GM12878 (cell line): ENCODE data around the gene ETS1. TPM values are rescaled to one million over a fixed set of nuclear protein-coding genes. Genes with fewer than 3 reads are reported as not detected.

Experiments used
- ATAC-seq: fragments of 200-7000 bp; cut with Tn5 transposase; 3 replicates; pipeline ENCODE4 v1.9.1; 2020; ENCODE audit warnings: mild to moderate bottlenecking, moderate library complexity
- BruUV-seq: library from RNA; stranded (reverse); fragments of 400-500 nt; replicated peaks from 2 replicates; lab custom pipeline; 2021; lab: Mats Ljungman, UMichigan
- CTCF ChIA-PET: fragments of 300-600 bp; sonication (Branson Sonifier 250); formaldehyde crosslinking; extraction: SDS; loops from one replicate; lab custom pipeline; 2021; ENCODE audit warnings: inconsistent platforms; lab: Yijun Ruan, JAX
- POLR2A ChIA-PET: fragments of 350-600 bp; formaldehyde crosslinking; extraction: SDS; loops from one replicate; lab custom pipeline; 2021; ENCODE audit warnings: inconsistent platforms; lab: Charles Lee
- RAD21 ChIA-PET: fragments of 300-600 bp; sonication (Branson Sonifier 250); formaldehyde crosslinking; loops from one replicate; lab custom pipeline; 2023; ENCODE audit warnings: antibody characterized with exemption; ENCODE audit not compliant: unreplicated experiment; lab: Charles Lee
- SMC1A ChIA-PET: fragments of 300-600 bp; sonication (Branson Sonifier 250); formaldehyde crosslinking; loops from one replicate; lab custom pipeline; 2023; ENCODE audit not compliant: unreplicated experiment, uncharacterized antibody; lab: Charles Lee
- DNase-seq: peaks from one replicate; pipeline ENCODE4 v3.0.0-alpha.2; 2011; ENCODE audit warnings: low read depth, low spot score
- FAIRE-seq: peaks from 3 replicates; lab custom pipeline; 2011; peaks lifted over from hg19 to GRCh38; lab: Jason Lieb, UNC
- H2AFZ ChIP-seq: 2 replicates; pipeline ENCODE4 v1.6.0; 2011; ENCODE audit warnings: low read depth, low read length, control low read depth; ENCODE audit not compliant: control insufficient read depth
- H3K27ac ChIP-seq: 2 replicates; pipeline ENCODE4 v1.5.1; 2011; ENCODE audit warnings: control low read depth; ENCODE audit not compliant: control insufficient read depth, insufficient read depth
- H3K27me3 ChIP-seq, 2 experiments: replicated peaks in 1 of 2; 2 replicates each; pipeline versions ENCODE4 v1.6.0 to v1.6.1; 2011; ENCODE audit warnings: low read length in 1 of 2; ENCODE audit not compliant: control insufficient read depth in 2 of 2, insufficient read depth in 2 of 2
- H3K36me3 ChIP-seq, 2 experiments: 2 replicates each; pipeline ENCODE4 v1.5.1; 2011; ENCODE audit warnings: low read length in 1 of 2; ENCODE audit not compliant: control insufficient read depth in 2 of 2, insufficient read depth in 2 of 2
- H3K4me1 ChIP-seq: 2 replicates; pipeline ENCODE4 v1.6.1; 2011; ENCODE audit warnings: mild to moderate bottlenecking, low read length, moderate library complexity, mixed read lengths; ENCODE audit not compliant: control insufficient read depth, insufficient read depth
- H3K4me2 ChIP-seq: 2 replicates; pipeline ENCODE4 v1.6.0; 2011; ENCODE audit warnings: control low read depth; ENCODE audit not compliant: control insufficient read depth, insufficient read depth
- H3K4me3 ChIP-seq: fragments of 200-600 bp; sonication (generic); 2 replicates; pipeline ENCODE4 v1.5.1; 2016
- H3K79me2 ChIP-seq: 2 replicates; pipeline ENCODE4 v1.6.0; 2011; ENCODE audit warnings: low read length; ENCODE audit not compliant: control insufficient read depth, insufficient read depth
- H3K9ac ChIP-seq: 2 replicates; pipeline ENCODE4 v1.8.0; 2011; ENCODE audit warnings: low read length, control low read depth, mixed read lengths; ENCODE audit not compliant: control insufficient read depth, insufficient read depth
- H3K9me3 ChIP-seq: replicated peaks from 3 replicates; pipeline ENCODE4 v1.5.1; 2011; ENCODE audit warnings: mild to moderate bottlenecking, low read length; ENCODE audit not compliant: control insufficient read depth, insufficient read depth
- H4K20me1 ChIP-seq: 2 replicates; pipeline ENCODE4 v1.6.0; 2011; ENCODE audit not compliant: control insufficient read depth, insufficient read depth
- ATF7 ChIP-seq: fragments of 450-650 bp; IDR thresholded peaks from 2 replicates; pipeline ENCODE4 v1.6.1; 2016; ENCODE audit warnings: low read depth, mild to moderate bottlenecking
- CREM ChIP-seq: IDR thresholded peaks from 2 replicates; pipeline ENCODE4 v1.6.1; 2014; ENCODE audit warnings: antibody characterized with exemption, low read depth
- EP300 ChIP-seq, 2 experiments: fragments of 150-350 bp in 1 of 2; IDR thresholded peaks; 2 replicates each; pipeline ENCODE4 v1.6.1; 2011 to 2012; ENCODE audit warnings: low read depth in 2 of 2, low read length in 2 of 2, borderline replicate concordance in 1 of 2, improper control_type of control experiment in 1 of 2, inconsistent platforms in 1 of 2; ENCODE audit not compliant: control insufficient read depth in 1 of 2
- HDAC2 ChIP-seq: fragments of 200-600 bp; sonication (generic); IDR thresholded peaks from 2 replicates; pipeline ENCODE4 v1.6.1; 2017
- MEF2A ChIP-seq: IDR thresholded peaks from 2 replicates; pipeline ENCODE4 v1.6.1; 2011; ENCODE audit warnings: low read depth, mild to moderate bottlenecking, low read length, moderate library complexity; ENCODE audit not compliant: insufficient read depth
- POLR2A ChIP-seq: IDR thresholded peaks from 2 replicates; pipeline ENCODE4 v1.6.1; 2011; ENCODE audit warnings: low read depth, mild to moderate bottlenecking, low read length
- POU2F2 ChIP-seq: IDR thresholded peaks from 3 replicates; pipeline ENCODE4 v1.6.1; 2011; ENCODE audit warnings: low read depth, mild to moderate bottlenecking, low read length, borderline replicate concordance
- RUNX3 ChIP-seq: IDR thresholded peaks from 2 replicates; pipeline ENCODE4 v1.6.1; 2012; ENCODE audit warnings: low read length, inconsistent platforms
- SMC3 ChIP-seq: IDR thresholded peaks from 2 replicates; pipeline ENCODE4 v1.6.1; 2011; ENCODE audit warnings: low read length, improper control_type of control experiment, borderline replicate concordance
- SUZ12 ChIP-seq: fragments of 200-600 bp; sonication (generic); IDR thresholded peaks from one replicate; pipeline ENCODE4 v1.6.1; 2018; ENCODE audit warnings: antibody characterized with exemption, mild to moderate bottlenecking; ENCODE audit not compliant: unreplicated experiment
- TCF3 ChIP-seq: IDR thresholded peaks from 2 replicates; pipeline ENCODE4 v1.6.1; 2012; ENCODE audit warnings: low read depth, mild to moderate bottlenecking, low read length, borderline replicate concordance; ENCODE audit not compliant: insufficient read depth
- ZNF217 ChIP-seq: fragments of 450-650 bp; IDR thresholded peaks from 2 replicates; pipeline ENCODE4 v1.6.1; 2017; ENCODE audit warnings: antibody characterized with exemption, mild to moderate bottlenecking
- WGBS: methylation state at CpG from one replicate; pipeline ENCODE4 v1.1.6; 2016; ENCODE audit warnings: low lambda C conversion rate; ENCODE audit not compliant: insufficient replicate concordance, insufficient coverage; ENCODE audit errors: missing lambda C conversion rate; 5-methylcytosine and 5-hydroxymethylcytosine counted together
- in situ Hi-C: fragments of 300-500 bp; cut with MboI; formaldehyde crosslinking; loops from 9 replicates; pipeline ENCODE4 v1.14.3; 2018; ENCODE audit warnings: mixed read lengths
- intact Hi-C: fragments of 100-400 bp; cut with micrococcal nuclease; formaldehyde crosslinking; loops from one replicate; pipeline ENCODE4 v1.14.2; 2022; ENCODE audit not compliant: unreplicated experiment
- polyA plus RNA-seq, 11 experiments: library from polyadenylated mRNA; depleted of rRNA in 4 of 11; unstranded in 6 of 11; stranded (reverse) in 5 of 11; fragments of >200 nt; fragmentation: Nextera tagmentation in 4 of 11; fragmentation: Illumina TruSeq in 1 of 11; extraction: Ambion mirVana in 4 of 11; extraction: Trizol in 1 of 11; gene quantifications; 1 replicate in 1 of 11; 2 replicates in 10 of 11; pipeline versions ENCODE4 v1.2.1 to v1.2.3, GENCODE V29; 2011 to 2016; ENCODE audit warnings: inconsistent platforms in 2 of 11, missing spikeins in 2 of 11, low read depth in 1 of 11
- total RNA-seq, 4 experiments: library from RNA; depleted of rRNA in 3 of 4; stranded (reverse); fragments of >200 nt in 3 of 4; fragmentation: Illumina TruSeq in 1 of 4; extraction: Trizol in 1 of 4; gene quantifications; 2 replicates each; pipeline versions ENCODE4 v1.2.1 to v1.2.3, GENCODE V29; 2013 to 2021
- TF ChIP-seq, protein P1 (sequence below): IDR thresholded peaks from 2 replicates; pipeline ENCODE4 v1.6.1; 2011; ENCODE audit warnings: borderline replicate concordance, low read depth, mild to moderate bottlenecking, moderate library complexity, low read length; ENCODE audit not compliant: insufficient read depth, poor library complexity, severe bottlenecking
- TF ChIP-seq, protein P2 (sequence below): IDR thresholded peaks from 2 replicates; pipeline ENCODE4 v1.6.1; 2012; ENCODE audit warnings: improper control_type of control experiment, low read depth, low read length; ENCODE audit not compliant: insufficient replicate concordance

The ETS1 gene
- total and polyA plus RNA-seq, 10 of the 15 experiments (the other 5 are each of a cell fraction or from before 2014, with no cell fraction given): 12.5 to 112 (median 55.5) TPM

DNA sequence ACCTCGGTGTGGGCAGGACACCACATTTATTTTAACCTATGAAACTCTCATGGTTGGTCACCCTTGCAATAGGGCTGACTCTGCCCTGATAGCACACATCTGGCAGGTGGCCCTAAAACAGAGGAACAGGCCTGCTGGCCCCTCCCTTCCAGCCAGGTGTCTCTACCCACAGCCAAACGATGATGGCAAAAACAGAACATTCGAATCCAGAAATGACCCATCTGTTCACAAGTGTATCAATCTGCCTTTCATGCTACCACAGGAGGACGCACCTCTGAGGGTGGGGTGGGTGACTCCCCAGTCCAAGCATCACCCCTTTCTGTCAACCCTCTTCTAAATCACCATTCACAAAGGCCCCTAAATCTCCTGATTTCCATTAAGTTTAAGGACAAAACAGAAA is 118.1 kb downstream of the ETS1 start:
- intact Hi-C loops: loop anchor here (2.0 kb wide), 1 partner anchor 84 kb away; no protein-coding TSS in a partner anchor
- peaks cover 65% of the 10 kb centered on the region for H3K4me1 ChIP-seq
- CTCF ChIA-PET: interaction anchor here (0.9 to 2.5 kb wide), 8 partner anchors 9 to 179 kb away, joined by 3 to 14 read pairs (median 4); no protein-coding TSS in a partner anchor
- peak overlapping the region; percentile 72 for H3K4me2 ChIP-seq
- H3K4me3 ChIP-seq: peak overlapping the region; percentile 33; the same call in 1 of the 2 replicates
- in situ Hi-C loops: loop anchor here (25.0 kb wide), 1 partner anchor 182 kb away; no protein-coding TSS in a partner anchor
- no peaks in the 10 kb centered on the region for H3K27me3 ChIP-seq
- DNase-seq (peak; percentile 77), ATAC-seq (peak; percentile 54), FAIRE-seq (peak; percentile 57)
- H3K9me3 ChIP-seq: no peaks in the 10 kb centered on the region
- SMC1A ChIA-PET: interaction anchor here (1.0 to 10.6 kb wide), 19 partner anchors 9 to 179 kb away, joined by 3 to 154 read pairs (median 7); no protein-coding TSS in a partner anchor
- RAD21 ChIA-PET: interaction anchor here (1.2 to 11.1 kb wide), 7 partner anchors 13 to 161 kb away, joined by 3 to 144 read pairs (median 6); no protein-coding TSS in a partner anchor
- BruUV-seq: no TSS peak
- H3K27ac ChIP-seq: peak overlapping the region; percentile 91
- no peaks in the 10 kb centered on the region for H4K20me1 ChIP-seq
- 1% methylated on average over 4 of the region's 4 CpGs for whole genome bisulfite sequencing
- POLR2A ChIA-PET: interaction anchor here (0.7 to 3.3 kb wide), 9 partner anchors 11 to 84 kb away, joined by 3 to 11 read pairs (median 3); no protein-coding TSS in a partner anchor
- H3K36me3 ChIP-seq: peaks cover 25 to 44% of the 10 kb centered on the region in 2 experiments
- peaks cover 59% of the 10 kb centered on the region for H3K79me2 ChIP-seq
- no peak overlapping the region for H2AFZ ChIP-seq
- H3K9ac ChIP-seq: peak overlapping the region; percentile 21
- TF ChIP-seq, protein P1, sequence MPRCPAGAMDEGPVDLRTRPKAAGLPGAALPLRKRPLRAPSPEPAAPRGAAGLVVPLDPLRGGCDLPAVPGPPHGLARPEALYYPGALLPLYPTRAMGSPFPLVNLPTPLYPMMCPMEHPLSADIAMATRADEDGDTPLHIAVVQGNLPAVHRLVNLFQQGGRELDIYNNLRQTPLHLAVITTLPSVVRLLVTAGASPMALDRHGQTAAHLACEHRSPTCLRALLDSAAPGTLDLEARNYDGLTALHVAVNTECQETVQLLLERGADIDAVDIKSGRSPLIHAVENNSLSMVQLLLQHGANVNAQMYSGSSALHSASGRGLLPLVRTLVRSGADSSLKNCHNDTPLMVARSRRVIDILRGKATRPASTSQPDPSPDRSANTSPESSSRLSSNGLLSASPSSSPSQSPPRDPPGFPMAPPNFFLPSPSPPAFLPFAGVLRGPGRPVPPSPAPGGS: peak; percentile 38
- no peak for TF ChIP-seq SUZ12
- TF ChIP-seq HDAC2: no peak
- TF ChIP-seq TCF3: peak; percentile 95
- peak in 1 of 2 experiments; percentile 55; a peak in 1 of 4 replicates for TF ChIP-seq EP300 (IDR thresholded peaks at IDR 0.05; ENCODE audit: borderline replicate concordance in 1 of 2, control insufficient read depth in 1 of 2, low read depth in 2 of 2, low read length in 2 of 2)
- peak; percentile 75; the same call in 1 of the 2 replicates for TF ChIP-seq CREM
- TF ChIP-seq MEF2A: peak; percentile 62; the same call in 1 of the 2 replicates
- TF ChIP-seq ZNF217: no peak
- 0 out of 2 replicates have a peak, but pooled peaks have one; percentile 50 for TF ChIP-seq POLR2A
- TF ChIP-seq, protein P2, sequence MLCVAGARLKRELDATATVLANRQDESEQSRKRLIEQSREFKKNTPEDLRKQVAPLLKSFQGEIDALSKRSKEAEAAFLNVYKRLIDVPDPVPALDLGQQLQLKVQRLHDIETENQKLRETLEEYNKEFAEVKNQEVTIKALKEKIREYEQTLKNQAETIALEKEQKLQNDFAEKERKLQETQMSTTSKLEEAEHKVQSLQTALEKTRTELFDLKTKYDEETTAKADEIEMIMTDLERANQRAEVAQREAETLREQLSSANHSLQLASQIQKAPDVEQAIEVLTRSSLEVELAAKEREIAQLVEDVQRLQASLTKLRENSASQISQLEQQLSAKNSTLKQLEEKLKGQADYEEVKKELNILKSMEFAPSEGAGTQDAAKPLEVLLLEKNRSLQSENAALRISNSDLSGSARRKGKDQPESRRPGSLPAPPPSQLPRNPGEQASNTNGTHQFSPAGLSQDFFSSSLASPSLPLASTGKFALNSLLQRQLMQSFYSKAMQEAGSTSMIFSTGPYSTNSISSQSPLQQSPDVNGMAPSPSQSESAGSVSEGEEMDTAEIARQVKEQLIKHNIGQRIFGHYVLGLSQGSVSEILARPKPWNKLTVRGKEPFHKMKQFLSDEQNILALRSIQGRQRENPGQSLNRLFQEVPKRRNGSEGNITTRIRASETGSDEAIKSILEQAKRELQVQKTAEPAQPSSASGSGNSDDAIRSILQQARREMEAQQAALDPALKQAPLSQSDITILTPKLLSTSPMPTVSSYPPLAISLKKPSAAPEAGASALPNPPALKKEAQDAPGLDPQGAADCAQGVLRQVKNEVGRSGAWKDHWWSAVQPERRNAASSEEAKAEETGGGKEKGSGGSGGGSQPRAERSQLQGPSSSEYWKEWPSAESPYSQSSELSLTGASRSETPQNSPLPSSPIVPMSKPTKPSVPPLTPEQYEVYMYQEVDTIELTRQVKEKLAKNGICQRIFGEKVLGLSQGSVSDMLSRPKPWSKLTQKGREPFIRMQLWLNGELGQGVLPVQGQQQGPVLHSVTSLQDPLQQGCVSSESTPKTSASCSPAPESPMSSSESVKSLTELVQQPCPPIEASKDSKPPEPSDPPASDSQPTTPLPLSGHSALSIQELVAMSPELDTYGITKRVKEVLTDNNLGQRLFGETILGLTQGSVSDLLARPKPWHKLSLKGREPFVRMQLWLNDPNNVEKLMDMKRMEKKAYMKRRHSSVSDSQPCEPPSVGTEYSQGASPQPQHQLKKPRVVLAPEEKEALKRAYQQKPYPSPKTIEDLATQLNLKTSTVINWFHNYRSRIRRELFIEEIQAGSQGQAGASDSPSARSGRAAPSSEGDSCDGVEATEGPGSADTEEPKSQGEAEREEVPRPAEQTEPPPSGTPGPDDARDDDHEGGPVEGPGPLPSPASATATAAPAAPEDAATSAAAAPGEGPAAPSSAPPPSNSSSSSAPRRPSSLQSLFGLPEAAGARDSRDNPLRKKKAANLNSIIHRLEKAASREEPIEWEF: no peak
- peak; percentile 41; the same call in 1 of the 2 replicates for TF ChIP-seq SMC3
- TF ChIP-seq ATF7: no peak
- TF ChIP-seq RUNX3: peak; percentile 83
- TF ChIP-seq POU2F2: 0 out of 3 replicates have a peak, but pooled peaks have one; percentile 31
